Gastrocnemius medialis (tissue), 4 donors: ENCODE data around the gene CFAP161.

Experiments used
- POLR2A ChIP-seq, 2 donors: fragments of 450-650 bp; IDR thresholded peaks; one replicate each; pipeline ENCODE4 v1.6.1; 2017; ENCODE audit warnings: antibody characterized with exemption in 2 of 2, mild to moderate bottlenecking in 2 of 2, moderate library complexity in 2 of 2
- TF ChIP-seq, protein P1 (sequence below), 5 experiments: fragments of 450-650 bp in 3 of 5; fragments of 200-600 bp in 2 of 5; sonication (generic) in 2 of 5; IDR thresholded peaks in 4 of 5; conservative IDR thresholded peaks in 1 of 5; 1 replicate in 4 of 5; 2 replicates in 1 of 5; pipeline ENCODE4 v1.5.1; 2016 to 2019; ENCODE audit warnings: antibody characterized with exemption in 5 of 5, mild to moderate bottlenecking in 3 of 5, moderate library complexity in 3 of 5

DNA sequence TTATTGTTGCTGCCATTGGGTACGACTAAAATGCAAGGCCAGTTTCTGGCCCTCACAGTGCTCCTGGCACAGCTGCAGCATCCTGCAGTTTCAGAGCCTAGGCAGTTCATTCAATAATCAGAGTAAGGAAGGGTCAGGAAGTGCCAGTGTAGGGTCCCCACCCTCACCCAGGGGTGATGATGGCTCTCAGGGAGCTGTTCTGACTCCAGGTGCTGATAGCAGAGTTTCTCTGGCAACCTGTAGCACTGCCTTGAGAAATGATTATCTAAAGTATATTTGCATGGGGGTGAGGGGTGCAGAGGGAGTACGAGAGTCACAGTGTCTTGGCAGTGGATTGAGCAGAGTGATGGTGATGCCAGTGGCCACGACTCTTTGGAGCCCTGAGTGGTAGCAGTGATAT is 47.1 kb downstream of the CFAP161 start:
- TF ChIP-seq, protein P1, sequence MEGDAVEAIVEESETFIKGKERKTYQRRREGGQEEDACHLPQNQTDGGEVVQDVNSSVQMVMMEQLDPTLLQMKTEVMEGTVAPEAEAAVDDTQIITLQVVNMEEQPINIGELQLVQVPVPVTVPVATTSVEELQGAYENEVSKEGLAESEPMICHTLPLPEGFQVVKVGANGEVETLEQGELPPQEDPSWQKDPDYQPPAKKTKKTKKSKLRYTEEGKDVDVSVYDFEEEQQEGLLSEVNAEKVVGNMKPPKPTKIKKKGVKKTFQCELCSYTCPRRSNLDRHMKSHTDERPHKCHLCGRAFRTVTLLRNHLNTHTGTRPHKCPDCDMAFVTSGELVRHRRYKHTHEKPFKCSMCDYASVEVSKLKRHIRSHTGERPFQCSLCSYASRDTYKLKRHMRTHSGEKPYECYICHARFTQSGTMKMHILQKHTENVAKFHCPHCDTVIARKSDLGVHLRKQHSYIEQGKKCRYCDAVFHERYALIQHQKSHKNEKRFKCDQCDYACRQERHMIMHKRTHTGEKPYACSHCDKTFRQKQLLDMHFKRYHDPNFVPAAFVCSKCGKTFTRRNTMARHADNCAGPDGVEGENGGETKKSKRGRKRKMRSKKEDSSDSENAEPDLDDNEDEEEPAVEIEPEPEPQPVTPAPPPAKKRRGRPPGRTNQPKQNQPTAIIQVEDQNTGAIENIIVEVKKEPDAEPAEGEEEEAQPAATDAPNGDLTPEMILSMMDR (IDR thresholded peaks at IDR 0.05 in 4 of 5, conservative IDR thresholded peaks at IDR 0.05 in 1 of 5) = no peak
- TF ChIP-seq POLR2A (IDR thresholded peaks at IDR 0.05) = no peak
